Mononuclear cell (primary cell): ENCODE data around the gene WFDC2. TPM values are rescaled to one million over a fixed set of nuclear protein-coding genes. Genes with fewer than 3 reads are reported as not detected.

ENCODE experiments used
- H3K27me3 ChIP-seq: 2 replicates; pipeline ENCODE4 v1.6.0; 2011; ENCODE audit warnings: low read length, control low read depth; ENCODE audit not compliant: insufficient read depth
- H3K4me1 ChIP-seq: 2 replicates; pipeline ENCODE4 v1.5.1; 2011; ENCODE audit warnings: mild to moderate bottlenecking, low read length, control low read depth; ENCODE audit not compliant: insufficient read depth
- H3K4me3 ChIP-seq: 2 replicates; pipeline ENCODE4 v1.5.1; 2011; ENCODE audit warnings: mild to moderate bottlenecking, low read length, moderate library complexity
- H3K9me3 ChIP-seq: 2 replicates; pipeline ENCODE4 v1.5.1; 2011; ENCODE audit warnings: low read depth, mild to moderate bottlenecking, control low read depth, low read length
- total RNA-seq: library from RNA; depleted of rRNA; stranded (reverse); fragments of >200 nt; gene quantifications from one replicate; pipeline ENCODE4 v1.2.3, GENCODE V29; 2012

WFDC2 gene
- total RNA-seq, 1 donor: not detected

DNA sequence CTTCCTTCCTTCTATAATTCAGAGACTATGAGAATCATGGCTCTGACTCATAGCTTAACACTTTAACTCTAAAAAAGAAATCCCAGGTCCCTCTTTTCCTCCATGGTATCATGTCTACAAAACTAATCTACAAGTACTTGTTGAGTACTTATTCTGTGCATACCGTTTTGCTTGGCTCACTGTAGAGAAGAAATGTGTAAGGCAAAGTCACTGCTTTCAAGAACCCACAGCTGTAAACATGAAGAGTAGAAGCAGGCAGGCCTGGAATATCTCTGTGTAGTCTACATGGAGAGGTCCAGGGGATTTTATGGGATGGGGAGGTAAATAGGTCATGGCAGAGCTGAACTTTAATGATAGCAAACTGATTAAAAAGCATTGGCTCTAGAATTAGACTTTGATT, 32.0 kb downstream of the WFDC2 start:
- Histone ChIP-seq H3K4me1 (no peaks in the 10 kb centered on the region), H3K27me3 (peaks cover 24% of the 10 kb centered on the region), H3K9me3 (no peaks in the 10 kb centered on the region), H3K4me3 (no peak overlapping the region)

DNA sequence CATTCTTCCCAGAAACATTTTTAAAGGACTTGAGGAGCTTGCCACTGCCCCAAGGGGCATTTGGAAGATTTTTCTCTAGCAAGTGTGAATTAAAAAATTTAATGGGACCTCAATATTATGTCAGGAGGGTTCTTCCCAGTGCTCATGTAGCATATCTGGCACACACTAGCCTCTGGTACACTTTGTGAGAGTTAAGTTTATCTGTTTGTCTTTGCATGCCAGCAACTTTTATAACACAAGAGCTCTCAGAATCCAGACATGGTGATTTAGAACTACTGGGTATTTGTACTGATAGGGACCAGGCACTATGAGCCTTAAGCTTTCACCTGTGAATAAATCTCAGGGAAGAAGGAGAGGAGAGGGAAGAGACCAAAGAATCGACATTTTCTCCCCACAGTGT, 33.0 kb downstream of the WFDC2 start:
- H3K4me1 ChIP-seq: no peaks in the 10 kb centered on the region
- no peak overlapping the region for H3K4me3 ChIP-seq
- H3K9me3 ChIP-seq: no peaks in the 10 kb centered on the region
- H3K27me3 ChIP-seq: peaks cover 24% of the 10 kb centered on the region

DNA sequence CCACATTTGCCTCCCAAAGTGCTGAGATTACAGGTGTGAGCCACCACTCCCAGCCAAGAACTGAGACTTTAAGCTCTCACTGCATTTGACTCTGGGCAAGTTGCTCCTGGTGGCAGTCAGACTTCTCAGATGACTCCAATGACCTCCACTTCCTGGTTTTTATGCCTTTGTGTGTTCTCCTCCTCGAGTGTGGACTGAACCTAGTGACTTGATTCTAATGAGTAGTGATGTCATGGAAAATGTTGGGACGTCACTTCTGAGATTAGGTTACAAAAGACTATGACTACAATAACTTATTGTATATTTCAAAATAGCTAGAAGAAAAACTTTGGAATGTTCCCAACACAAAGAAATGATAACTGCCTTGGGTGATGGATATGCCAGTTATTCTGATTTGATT, 33.9 kb downstream of the WFDC2 start:
- Histone ChIP-seq H3K4me3 (no peak overlapping the region), H3K4me1 (no peaks in the 10 kb centered on the region), H3K27me3 (peaks cover 24% of the 10 kb centered on the region), H3K9me3 (no peaks in the 10 kb centered on the region)

DNA sequence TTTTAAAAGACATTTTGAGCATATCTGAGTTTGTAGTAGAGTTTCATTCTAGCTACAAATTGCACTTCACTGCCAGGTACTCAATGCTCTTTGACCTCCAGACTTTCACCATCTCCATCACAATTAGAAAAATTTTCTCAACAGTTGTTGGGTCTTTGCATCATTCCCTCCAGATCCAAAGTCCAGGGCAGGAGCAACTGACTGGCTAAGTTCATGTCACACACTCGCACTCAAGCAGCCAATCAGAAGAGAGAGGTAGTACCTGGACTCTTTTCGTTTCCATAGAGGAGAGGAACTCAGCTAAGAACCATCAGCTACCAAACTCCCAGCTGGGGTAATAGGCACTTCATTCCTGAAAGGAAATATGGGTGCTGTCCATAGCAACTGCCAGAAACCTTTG, 36.8 kb downstream of the WFDC2 start:
- H3K9me3 ChIP-seq: no peaks in the 10 kb centered on the region
- no peak overlapping the region for H3K4me3 ChIP-seq
- no peaks in the 10 kb centered on the region for H3K4me1 ChIP-seq
- H3K27me3 ChIP-seq: peaks cover 14% of the 10 kb centered on the region

DNA sequence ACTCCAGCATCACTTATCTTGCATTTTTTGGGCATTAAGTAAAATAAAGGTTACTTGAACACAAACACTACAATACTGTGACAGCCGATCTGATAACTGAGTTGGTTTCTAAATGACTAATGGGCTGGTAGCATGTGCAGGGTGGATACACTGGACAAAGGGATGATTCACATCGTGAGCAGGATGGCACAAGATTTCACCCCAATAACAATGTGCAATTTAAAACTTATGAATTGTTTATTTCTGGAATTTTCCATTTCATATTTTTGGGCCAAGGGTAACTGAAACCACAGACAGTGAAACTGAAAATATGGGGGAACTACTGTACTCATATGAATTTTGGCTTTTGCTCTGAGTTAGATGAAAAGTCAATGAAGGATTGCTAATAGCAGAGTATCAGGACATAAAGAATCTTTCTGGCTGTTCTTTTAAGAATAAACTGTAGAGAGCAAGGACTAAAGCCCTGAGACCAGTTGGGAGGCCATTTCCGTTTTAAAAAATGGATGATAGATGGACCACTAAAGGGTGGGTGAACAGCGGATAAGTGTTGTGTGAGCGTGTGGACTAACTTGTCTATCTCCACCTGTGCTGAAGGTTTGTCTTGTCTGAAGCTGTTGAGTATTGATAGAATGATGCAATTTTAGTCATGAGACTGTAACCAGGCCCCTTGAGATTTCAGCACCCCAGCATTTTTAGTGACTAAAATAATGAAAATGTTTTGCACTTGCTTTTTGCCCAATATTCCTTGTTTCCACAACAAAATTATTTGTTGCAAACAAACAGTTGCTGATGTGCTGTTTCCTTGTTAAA, 37.7 kb downstream of the WFDC2 start:
- peaks cover 15% of the 10 kb centered on the region for H3K27me3 ChIP-seq
- no peaks in the 10 kb centered on the region for H3K4me1 ChIP-seq
- H3K4me3 ChIP-seq: no peak overlapping the region
- H3K9me3 ChIP-seq: no peaks in the 10 kb centered on the region

DNA sequence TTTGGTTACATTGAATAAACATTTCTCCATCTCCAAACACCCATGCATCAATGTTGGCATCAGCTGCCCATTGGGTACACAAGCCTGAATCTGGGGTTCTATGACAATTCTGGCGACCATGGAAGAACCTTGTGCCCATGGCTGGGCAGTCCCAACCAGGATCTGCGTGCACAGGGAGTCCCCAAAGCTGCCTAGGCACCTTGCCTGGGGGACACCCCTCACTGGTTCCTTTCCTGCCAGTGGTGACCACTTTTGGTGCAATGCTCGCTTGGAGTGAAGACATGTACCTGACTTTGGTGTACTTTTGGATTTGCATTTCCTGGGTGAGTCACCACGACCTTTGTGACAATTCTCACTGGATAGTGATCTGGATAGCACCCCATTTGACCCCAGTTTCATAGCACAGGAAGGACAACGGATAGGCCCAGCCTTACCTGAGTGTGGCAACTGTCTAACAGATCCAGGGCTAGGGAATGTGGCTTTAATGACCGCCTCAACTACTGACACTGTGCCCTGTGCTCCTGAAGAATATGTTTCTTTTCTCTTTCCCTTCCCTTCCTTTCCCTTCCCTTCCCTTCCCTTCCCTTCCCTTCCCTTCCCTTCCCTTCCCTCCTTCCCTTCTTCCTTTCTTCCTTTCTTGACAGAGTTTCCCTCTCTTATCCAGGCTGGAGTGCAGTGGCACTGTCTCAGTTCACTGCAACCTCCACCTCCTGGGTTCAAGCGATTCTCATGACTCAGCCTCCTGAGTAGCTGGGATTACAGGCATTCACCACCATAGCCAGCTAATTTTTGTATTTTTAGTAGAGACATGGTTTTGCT, 38.7 kb downstream of the WFDC2 start:
- no peaks in the 10 kb centered on the region for H3K9me3 ChIP-seq
- peaks cover 13% of the 10 kb centered on the region for H3K27me3 ChIP-seq
- no peaks in the 10 kb centered on the region for H3K4me1 ChIP-seq
- no peak overlapping the region for H3K4me3 ChIP-seq

DNA sequence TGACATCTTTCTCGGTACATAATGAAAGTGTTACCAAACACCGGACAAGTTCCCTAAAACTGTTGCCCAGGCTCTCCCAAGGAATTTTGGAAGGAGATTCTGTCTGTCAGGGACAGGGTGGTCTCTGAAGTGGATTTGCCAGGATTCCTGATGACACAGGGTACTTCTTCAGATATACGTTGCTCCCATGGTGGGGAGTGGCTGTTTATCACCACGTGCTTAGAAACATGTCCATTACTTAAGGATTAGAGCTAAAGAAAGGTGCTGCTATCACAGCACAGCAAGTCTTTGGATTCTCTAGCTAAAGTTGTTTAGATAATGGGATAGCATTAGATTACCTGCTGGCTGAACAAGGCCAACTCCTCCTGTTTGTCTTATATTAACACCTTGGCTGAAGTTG, 39.5 kb downstream of the WFDC2 start:
- H3K4me1 ChIP-seq: no peaks in the 10 kb centered on the region
- no peaks in the 10 kb centered on the region for H3K9me3 ChIP-seq
- peaks cover 13% of the 10 kb centered on the region for H3K27me3 ChIP-seq
- H3K4me3 ChIP-seq: no peak overlapping the region

DNA sequence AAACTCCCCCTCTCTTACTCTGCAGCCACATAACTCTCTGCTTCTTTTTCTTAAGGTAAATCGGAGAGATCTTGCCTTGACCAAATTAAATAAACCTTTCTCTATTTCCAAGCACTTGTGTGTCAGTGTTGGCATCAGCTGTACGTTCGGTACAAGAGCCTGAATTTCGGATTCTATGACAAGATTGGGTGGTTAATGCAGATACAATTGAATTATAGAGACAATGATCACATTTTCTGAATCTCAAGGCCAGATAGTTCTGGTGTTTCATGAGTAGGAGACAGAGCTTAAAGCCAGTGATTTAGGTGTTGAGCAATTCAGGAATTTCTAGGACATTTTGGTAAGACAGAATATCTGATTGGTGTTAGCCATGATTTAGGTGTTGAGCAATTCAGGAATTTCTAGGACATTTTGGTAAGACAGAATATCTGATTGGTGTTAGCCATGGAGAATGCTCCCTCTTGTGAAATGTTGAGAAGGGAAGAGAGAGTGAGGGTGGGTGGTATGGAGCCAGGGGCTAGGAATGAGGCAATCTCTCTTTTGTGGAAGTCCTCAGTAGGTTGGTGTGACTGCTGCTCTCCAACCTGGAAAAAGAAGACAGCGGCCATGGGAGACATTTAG, 40.8 kb downstream of the WFDC2 start:
- H3K4me1 ChIP-seq: no peaks in the 10 kb centered on the region
- no peaks in the 10 kb centered on the region for H3K9me3 ChIP-seq
- H3K4me3 ChIP-seq: no peak overlapping the region
- peaks cover 6% of the 10 kb centered on the region for H3K27me3 ChIP-seq

DNA sequence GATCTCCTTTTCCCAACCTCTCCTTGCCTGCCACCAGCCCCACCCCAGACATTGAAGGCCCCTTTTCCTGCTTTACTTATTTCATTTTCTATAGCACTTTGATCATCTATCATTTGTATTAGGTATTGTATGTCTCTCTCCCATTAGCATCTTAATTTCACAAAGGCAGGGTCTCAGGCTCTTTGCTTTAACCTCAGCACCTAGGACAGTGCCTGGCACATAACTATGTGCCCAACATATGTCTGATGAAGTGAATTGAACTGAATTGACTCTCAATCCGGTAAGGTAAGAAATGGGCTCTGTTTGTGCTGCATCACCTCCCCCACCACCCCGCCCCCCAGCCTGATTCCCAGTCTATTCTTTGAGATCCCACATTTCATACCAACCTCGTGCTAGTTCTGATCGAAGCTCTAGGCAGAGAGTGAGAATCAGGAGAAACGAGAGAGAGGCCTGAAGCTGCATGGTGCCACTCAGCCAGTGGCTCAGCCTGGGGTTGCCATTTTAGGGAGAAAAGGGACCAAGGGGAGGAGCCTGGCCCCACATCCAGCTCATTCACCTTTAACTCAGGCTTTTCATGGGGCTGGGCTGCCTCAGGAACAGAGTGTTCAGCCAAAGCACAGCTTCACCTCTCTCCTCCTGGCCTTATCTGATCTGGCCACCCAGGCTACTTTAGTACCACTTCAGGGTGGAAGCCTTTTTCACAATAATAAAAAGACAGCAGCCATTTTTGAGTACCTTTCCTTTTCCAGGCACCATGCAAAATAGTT, 45.8 kb downstream of the WFDC2 start, which contains the start of gene SPINT3:
Gene SPINT3, minus strand, starts transcription at position 476 of the 767 bp plus-strand sequence. Its CDS starts 14 bp downstream, at position 462.
- Histone ChIP-seq H3K4me1 (no peaks in the 10 kb centered on the region), H3K4me3 (no peak within 1 kb of the TSS), H3K9me3 (no peaks in the 10 kb centered on the region), H3K27me3 (peaks cover 3% of the 10 kb centered on the region)

DNA sequence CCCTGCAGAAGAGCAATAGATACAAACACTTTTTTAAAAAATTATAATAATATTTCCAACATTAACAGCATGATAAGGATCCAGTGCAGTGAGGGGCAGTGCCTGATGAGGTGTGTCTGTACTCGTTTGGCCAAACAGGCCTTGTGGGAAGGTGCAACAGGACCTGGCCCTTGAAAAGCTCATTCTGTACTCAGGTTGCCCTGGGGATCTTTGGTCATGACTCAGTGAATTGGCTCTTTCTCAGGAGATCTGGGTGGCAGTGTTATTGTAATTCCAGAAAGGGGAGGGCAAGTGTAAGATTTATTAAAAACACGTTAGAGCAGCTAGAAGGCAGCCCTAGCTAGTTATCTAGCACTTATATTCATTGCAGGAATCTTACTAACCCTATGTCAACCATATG, 48.7 kb downstream of the WFDC2 start:
- peaks cover 3% of the 10 kb centered on the region for H3K27me3 ChIP-seq
- H3K9me3 ChIP-seq: no peaks in the 10 kb centered on the region
- no peaks in the 10 kb centered on the region for H3K4me1 ChIP-seq
- H3K4me3 ChIP-seq: no peak overlapping the region

DNA sequence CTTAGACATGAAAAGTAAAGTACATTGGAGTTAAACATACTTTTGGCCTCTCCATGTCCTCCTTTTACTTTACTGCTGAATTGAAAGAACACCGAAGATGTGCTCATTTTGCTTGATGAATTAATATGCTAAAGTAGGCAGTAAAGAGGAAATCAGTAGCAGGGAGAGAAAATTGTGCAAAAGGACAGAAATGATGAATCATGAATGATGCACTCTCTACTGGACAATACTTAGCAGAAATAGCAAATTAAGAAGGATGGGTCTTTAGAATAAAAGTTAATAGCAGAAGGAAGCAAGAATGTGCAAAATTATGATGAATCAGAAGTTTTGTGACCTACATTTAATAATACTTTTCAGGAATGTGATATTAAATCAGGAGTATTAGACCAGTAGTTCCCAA, 54.3 kb downstream of the WFDC2 start:
- no peaks in the 10 kb centered on the region for H3K9me3 ChIP-seq
- no peaks in the 10 kb centered on the region for H3K4me1 ChIP-seq
- H3K4me3 ChIP-seq: no peak overlapping the region
- H3K27me3 ChIP-seq: peaks cover 6% of the 10 kb centered on the region

DNA sequence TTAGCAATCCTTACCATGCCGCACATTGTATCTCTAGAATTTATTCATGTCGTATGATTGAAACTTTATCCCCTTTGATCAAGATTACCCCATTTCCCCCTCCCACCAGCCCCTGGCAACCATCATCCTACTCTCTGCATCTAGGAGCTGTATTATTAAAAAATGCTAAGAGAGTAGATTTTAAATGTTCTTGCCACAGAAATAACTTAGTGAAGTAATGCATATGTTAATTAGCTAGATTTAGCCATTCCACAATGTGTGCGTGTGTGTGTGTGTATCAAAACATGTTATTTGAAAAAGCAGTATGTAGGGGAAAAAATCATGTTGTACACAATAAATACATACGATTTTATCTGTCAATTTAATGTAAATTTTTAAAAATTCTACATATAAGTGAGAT, 57.7 kb downstream of the WFDC2 start:
- H3K27me3 ChIP-seq: peaks cover 3% of the 10 kb centered on the region
- H3K9me3 ChIP-seq: no peaks in the 10 kb centered on the region
- no peak overlapping the region for H3K4me3 ChIP-seq
- H3K4me1 ChIP-seq: no peaks in the 10 kb centered on the region
